Esophagus muscularis mucosa (tissue), 4 donors: Measurements from ENCODE around the gene KAZN.

ENCODE experiments used
- CTCF ChIP-seq, 3 experiments: fragments of 200-600 bp in 2 of 3; fragments of 450-650 bp in 1 of 3; sonication (generic) in 2 of 3; IDR thresholded peaks; one replicate each; pipeline ENCODE4 v1.5.1; 2017 to 2019; ENCODE audit warnings: antibody characterized with exemption in 3 of 3, mild to moderate bottlenecking in 2 of 3, moderate library complexity in 1 of 3
- EP300 ChIP-seq: sonication (generic); formaldehyde crosslinking; IDR thresholded peaks from one replicate; pipeline ENCODE4 v1.6.1; 2017; ENCODE audit warnings: antibody characterized with exemption
- POLR2A ChIP-seq: fragments of 450-650 bp; IDR thresholded peaks from one replicate; pipeline ENCODE4 v1.6.1; 2017; ENCODE audit warnings: antibody characterized with exemption, moderate library complexity, mild to moderate bottlenecking, low read depth
- POLR2AphosphoS5 ChIP-seq, 2 donors: sonication (generic); formaldehyde crosslinking; IDR thresholded peaks; one replicate each; pipeline ENCODE4 v1.6.1; 2017; ENCODE audit warnings: antibody characterized with exemption in 2 of 2

- TF ChIP-seq EP300 (no peak), POLR2AphosphoS5 (IDR thresholded peaks at IDR 0.05) (no peak), POLR2A (no peak), CTCF (IDR thresholded peaks at IDR 0.05) (no peak)
Measured at GRCh38 chr1:14718476-14718875, 120.0 kb downstream of the KAZN start.
